ENCODE data around the gene CDH26. TPM values are rescaled to one million over a fixed set of nuclear protein-coding genes. Genes with fewer than 3 reads are reported as not detected.

Gene CDH26
- total and polyA plus RNA-seq, 9 of the 15 experiments (the other 6 are each of a cell fraction or from before 2014, with no cell fraction given), result 0.07 to 0.13 (median 0.10) TPM; not detected in 4

- TF ChIP-seq KAT2B (IDR thresholded peaks at IDR 0.05; ENCODE audit: low read depth, low read length) (no peak), RBM17 (IDR thresholded peaks at IDR 0.05; ENCODE audit: borderline replicate concordance, low read depth, low read length) (no peak), CREB3L1 (IDR thresholded peaks at IDR 0.05; ENCODE audit: borderline replicate concordance, low read depth) (0 out of 2 replicates have a peak, but pooled peaks have one; percentile 40), GTF2A2 (tag; IDR thresholded peaks at IDR 0.05) (no peak), ATF1 (CRISPR knock-in tag; IDR thresholded peaks at IDR 0.05) (no peak), ATF1 (tag; IDR thresholded peaks at IDR 0.05) (peak; percentile 93), ZNF316 (IDR thresholded peaks at IDR 0.05) (0 out of 2 replicates have a peak, but pooled peaks have one; percentile 27), HNRNPL (IDR thresholded peaks at IDR 0.05; ENCODE audit: low read depth, low read length) (no peak), HDGF (IDR thresholded peaks at IDR 0.05) (no peak), NBN (IDR thresholded peaks at IDR 0.05; ENCODE audit: low read depth) (peak; percentile 63; the same call in 1 of the 2 replicates), PTBP1 (IDR thresholded peaks at IDR 0.05; ENCODE audit: low read depth, low read length) (no peak), SREBF2 (CRISPR knock-in tag; IDR thresholded peaks at IDR 0.05) (no peak), ZNF24 (IDR thresholded peaks at IDR 0.05) (no peak), CHAMP1 (IDR thresholded peaks at IDR 0.05) (no peak), CBX5 (IDR thresholded peaks at IDR 0.05; ENCODE audit: borderline replicate concordance, low read depth) (0 out of 2 replicates have a peak, but pooled peaks have one; percentile 10)
- TF ChIP-seq, protein P1, sequence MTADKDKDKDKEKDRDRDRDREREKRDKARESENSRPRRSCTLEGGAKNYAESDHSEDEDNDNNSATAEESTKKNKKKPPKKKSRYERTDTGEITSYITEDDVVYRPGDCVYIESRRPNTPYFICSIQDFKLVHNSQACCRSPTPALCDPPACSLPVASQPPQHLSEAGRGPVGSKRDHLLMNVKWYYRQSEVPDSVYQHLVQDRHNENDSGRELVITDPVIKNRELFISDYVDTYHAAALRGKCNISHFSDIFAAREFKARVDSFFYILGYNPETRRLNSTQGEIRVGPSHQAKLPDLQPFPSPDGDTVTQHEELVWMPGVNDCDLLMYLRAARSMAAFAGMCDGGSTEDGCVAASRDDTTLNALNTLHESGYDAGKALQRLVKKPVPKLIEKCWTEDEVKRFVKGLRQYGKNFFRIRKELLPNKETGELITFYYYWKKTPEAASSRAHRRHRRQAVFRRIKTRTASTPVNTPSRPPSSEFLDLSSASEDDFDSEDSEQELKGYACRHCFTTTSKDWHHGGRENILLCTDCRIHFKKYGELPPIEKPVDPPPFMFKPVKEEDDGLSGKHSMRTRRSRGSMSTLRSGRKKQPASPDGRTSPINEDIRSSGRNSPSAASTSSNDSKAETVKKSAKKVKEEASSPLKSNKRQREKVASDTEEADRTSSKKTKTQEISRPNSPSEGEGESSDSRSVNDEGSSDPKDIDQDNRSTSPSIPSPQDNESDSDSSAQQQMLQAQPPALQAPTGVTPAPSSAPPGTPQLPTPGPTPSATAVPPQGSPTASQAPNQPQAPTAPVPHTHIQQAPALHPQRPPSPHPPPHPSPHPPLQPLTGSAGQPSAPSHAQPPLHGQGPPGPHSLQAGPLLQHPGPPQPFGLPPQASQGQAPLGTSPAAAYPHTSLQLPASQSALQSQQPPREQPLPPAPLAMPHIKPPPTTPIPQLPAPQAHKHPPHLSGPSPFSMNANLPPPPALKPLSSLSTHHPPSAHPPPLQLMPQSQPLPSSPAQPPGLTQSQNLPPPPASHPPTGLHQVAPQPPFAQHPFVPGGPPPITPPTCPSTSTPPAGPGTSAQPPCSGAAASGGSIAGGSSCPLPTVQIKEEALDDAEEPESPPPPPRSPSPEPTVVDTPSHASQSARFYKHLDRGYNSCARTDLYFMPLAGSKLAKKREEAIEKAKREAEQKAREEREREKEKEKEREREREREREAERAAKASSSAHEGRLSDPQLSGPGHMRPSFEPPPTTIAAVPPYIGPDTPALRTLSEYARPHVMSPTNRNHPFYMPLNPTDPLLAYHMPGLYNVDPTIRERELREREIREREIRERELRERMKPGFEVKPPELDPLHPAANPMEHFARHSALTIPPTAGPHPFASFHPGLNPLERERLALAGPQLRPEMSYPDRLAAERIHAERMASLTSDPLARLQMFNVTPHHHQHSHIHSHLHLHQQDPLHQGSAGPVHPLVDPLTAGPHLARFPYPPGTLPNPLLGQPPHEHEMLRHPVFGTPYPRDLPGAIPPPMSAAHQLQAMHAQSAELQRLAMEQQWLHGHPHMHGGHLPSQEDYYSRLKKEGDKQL (CRISPR knock-in tag; IDR thresholded peaks at IDR 0.05; ENCODE audit: borderline replicate concordance), result no peak
- TF ChIP-seq, protein P2, sequence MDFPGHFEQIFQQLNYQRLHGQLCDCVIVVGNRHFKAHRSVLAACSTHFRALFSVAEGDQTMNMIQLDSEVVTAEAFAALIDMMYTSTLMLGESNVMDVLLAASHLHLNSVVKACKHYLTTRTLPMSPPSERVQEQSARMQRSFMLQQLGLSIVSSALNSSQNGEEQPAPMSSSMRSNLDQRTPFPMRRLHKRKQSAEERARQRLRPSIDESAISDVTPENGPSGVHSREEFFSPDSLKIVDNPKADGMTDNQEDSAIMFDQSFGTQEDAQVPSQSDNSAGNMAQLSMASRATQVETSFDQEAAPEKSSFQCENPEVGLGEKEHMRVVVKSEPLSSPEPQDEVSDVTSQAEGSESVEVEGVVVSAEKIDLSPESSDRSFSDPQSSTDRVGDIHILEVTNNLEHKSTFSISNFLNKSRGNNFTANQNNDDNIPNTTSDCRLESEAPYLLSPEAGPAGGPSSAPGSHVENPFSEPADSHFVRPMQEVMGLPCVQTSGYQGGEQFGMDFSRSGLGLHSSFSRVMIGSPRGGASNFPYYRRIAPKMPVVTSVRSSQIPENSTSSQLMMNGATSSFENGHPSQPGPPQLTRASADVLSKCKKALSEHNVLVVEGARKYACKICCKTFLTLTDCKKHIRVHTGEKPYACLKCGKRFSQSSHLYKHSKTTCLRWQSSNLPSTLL (IDR thresholded peaks at IDR 0.05), result no peak
Measured at GRCh38 chr20:59940129-59940955, 17.9 kb upstream of the CDH26 start, which contains the start of the genes FAM217B and PPP1R3D (continued).
